ENCODE results near the gene CCNQ.

DNA sequence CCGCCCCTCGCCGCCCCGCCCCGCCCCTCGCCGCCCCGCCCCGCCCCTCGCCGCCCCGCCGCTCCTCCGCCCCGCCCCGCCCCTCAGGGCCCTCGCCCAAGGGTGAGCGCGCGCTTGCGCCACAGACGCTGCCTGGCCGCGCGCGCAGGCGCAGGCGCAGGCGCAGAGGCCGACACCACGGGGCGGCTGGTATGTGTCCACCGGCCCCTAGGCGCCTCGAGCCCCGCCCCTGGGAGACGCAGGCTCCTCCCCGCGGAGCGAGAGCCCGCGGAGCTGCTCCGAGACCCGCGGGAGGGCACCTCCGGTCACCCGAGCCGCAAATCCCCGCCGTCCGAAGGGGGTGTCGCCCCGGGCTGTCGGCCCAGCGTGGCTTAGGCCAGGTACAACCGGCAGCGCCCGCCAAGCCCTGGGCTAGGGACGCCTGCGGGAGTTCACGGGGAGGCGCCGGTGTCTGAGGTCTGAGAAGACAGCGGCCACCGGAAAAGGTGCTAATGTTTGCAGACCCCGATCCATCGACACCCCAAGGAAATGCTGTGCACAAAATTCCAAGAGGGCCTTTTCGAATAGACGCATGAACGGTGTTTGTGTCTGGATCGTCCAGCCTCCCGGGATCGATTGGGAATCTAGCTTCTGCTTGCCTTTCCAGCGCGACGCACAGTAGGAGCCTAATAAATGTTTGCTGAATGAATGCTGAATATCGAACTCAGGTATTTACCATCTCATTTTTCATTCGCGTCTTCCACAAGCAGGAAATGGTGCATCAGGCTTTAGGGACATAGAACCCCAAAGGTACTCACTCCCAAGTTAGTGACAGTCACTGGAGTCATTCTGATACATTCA, 473 bp upstream of the CCNQ start:
- TF ChIP-seq CTCF (conservative IDR thresholded peaks at IDR 0.05): no peak
- no peak for TF ChIP-seq ZFX (IDR thresholded peaks at IDR 0.05)
